ENCODE data around the gene CCDC183. TPM values are rescaled to one million over a fixed set of nuclear protein-coding genes. Genes with fewer than 3 reads are reported as not detected.
"Not testable (repeated sequence)": the region's sequence is repeated elsewhere in the genome, so short reads cannot be mapped to it uniquely, and the experiment has no call there.

The CCDC183 gene
- total RNA-seq, 1 experiment from 2014 or later, result 1.8 TPM

GRCh38 chr9:136760424-136760823 lies 35.7 kb upstream of the CCDC183 start:
- DNase-seq (ENCODE audit: extremely low read depth, low read depth), result no peak

- peak; percentile 59 for DNase-seq (ENCODE audit: extremely low read depth, low read depth)
Measured at GRCh38 chr9:136760834-136761544, 35.1 kb upstream of the CCDC183 start.

GRCh38 chr9:136761545-136761981 lies 34.6 kb upstream of the CCDC183 start:
- DNase-seq (ENCODE audit: extremely low read depth, low read depth), result no peak

GRCh38 chr9:136762221-136762691 lies 33.9 kb upstream of the CCDC183 start:
- no peak for DNase-seq (ENCODE audit: extremely low read depth, low read depth)

GRCh38 chr9:136762915-136763648 lies 33.1 kb upstream of the CCDC183 start:
- DNase-seq (ENCODE audit: extremely low read depth, low read depth), result peak; percentile 33

- no peak for DNase-seq (ENCODE audit: extremely low read depth, low read depth)
Measured at GRCh38 chr9:136763649-136764035, 32.5 kb upstream of the CCDC183 start.

GRCh38 chr9:136764301-136764891 lies 31.7 kb upstream of the CCDC183 start, which contains the start of gene LCN15:
Gene LCN15 (minus strand): TSS chr9:136764518. CDS start chr9:136764488, 30 bp downstream.
- no peak for DNase-seq (ENCODE audit: extremely low read depth, low read depth)

GRCh38 chr9:136765041-136765440 lies 31.1 kb upstream of the CCDC183 start:
- DNase-seq (ENCODE audit: extremely low read depth, low read depth), result no peak

GRCh38 chr9:136765745-136766409 lies 30.3 kb upstream of the CCDC183 start:
- not testable (repeated sequence) for DNase-seq (ENCODE audit: extremely low read depth, low read depth)

GRCh38 chr9:136766410-136767120 lies 29.6 kb upstream of the CCDC183 start:
- DNase-seq (ENCODE audit: extremely low read depth, low read depth), result peak; percentile 51

- DNase-seq (ENCODE audit: extremely low read depth, low read depth), result no peak
Measured at GRCh38 chr9:136769710-136770191, 26.4 kb upstream of the CCDC183 start.

- DNase-seq (ENCODE audit: extremely low read depth, low read depth), result no peak
Measured at GRCh38 chr9:136771907-136772415, 24.2 kb upstream of the CCDC183 start.

GRCh38 chr9:136773386-136774044 lies 22.6 kb upstream of the CCDC183 start:
- DNase-seq (ENCODE audit: extremely low read depth, low read depth), result no peak

GRCh38 chr9:136774416-136775045 lies 21.6 kb upstream of the CCDC183 start:
- no peak for DNase-seq (ENCODE audit: extremely low read depth, low read depth)

GRCh38 chr9:136775191-136775590 lies 20.9 kb upstream of the CCDC183 start:
- DNase-seq (ENCODE audit: extremely low read depth, low read depth), result no peak

GRCh38 chr9:136776947-136777346 lies 19.2 kb upstream of the CCDC183 start:
- DNase-seq (ENCODE audit: extremely low read depth, low read depth), result no peak

- DNase-seq (ENCODE audit: extremely low read depth, low read depth), result no peak
Measured at GRCh38 chr9:136777359-136777758, 18.8 kb upstream of the CCDC183 start.

- DNase-seq (ENCODE audit: extremely low read depth, low read depth), result no peak
Measured at GRCh38 chr9:136779808-136780207, 16.3 kb upstream of the CCDC183 start.

- no peak for DNase-seq (ENCODE audit: extremely low read depth, low read depth)
Measured at GRCh38 chr9:136782452-136782851, 13.7 kb upstream of the CCDC183 start.

Data from NCI-H460 (cell line).